Bladder microvascular endothelial cell (primary cell): Measurements from ENCODE around the gene PLXNC1. TPM values are rescaled to one million over a fixed set of nuclear protein-coding genes. Genes with fewer than 3 reads are reported as not detected.

Experiments used
- total RNA-seq: library from RNA; depleted of rRNA; stranded (reverse); fragments of >200 nt; gene quantifications from 2 replicates; pipeline ENCODE4 v1.2.3, GENCODE V29; 2014

The PLXNC1 gene
- 0.16 and 0.31 TPM in 2 replicates for total RNA-seq

GRCh38 chr12:94147991-94148738 lies at the start of gene PLXNC1:
Gene PLXNC1, plus strand, starts transcription at chr12:94148577. Its CDS starts 395 bp downstream, at chr12:94148972.

